GM19238 (cell line): Measurements from ENCODE around the gene PRSS38.
"Not testable (repeated sequence)": the region's sequence is repeated elsewhere in the genome, so short reads cannot be mapped to it uniquely, and the experiment has no call there.

Experiments used
- DNase-seq: peaks from one replicate; pipeline ENCODE4 v3.0.0; 2011; ENCODE audit warnings: low spot score; ENCODE audit not compliant: insufficient read length

Gene PRSS38

GRCh38 chr1:227844320-227845146 lies 29.1 kb downstream of the PRSS38 start:
- DNase-seq = no peak

DNA sequence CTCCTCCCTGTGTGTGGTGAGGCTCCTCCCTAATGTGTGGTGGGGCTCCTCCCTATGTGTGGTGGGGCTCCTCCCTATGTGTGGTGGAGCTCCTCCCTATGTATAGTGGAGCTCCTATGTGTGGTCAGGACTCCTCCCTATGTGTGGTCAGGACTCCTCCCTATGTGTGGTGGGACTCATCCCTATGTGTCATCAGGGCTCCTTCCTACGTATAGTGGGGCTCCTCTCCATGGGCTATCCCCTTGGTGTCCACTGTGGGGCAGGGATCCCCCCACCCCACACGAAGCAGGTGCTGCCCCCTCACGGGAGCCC lies 29.6 kb downstream of the PRSS38 start:
- no peak for DNase-seq

DNA sequence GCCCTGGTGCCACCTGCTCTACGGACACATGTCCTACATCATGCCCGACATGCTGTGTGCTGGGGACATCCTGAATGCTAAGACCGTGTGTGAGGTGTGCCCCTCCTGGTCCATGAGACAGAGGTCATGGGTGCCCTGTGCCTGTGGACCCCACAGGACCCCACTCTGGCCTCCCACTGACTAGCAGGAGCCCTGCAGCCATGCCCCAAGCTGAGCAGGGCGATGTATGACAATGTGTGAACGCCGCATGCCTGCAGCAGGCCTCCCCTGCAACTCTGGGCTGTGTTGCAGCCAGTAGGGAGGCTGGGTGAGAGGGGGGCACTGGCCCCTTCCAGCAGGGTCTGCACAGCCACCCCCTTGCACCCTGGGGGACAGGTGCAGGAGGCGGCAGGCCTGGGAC lies 30.0 kb downstream of the PRSS38 start:
- no peak for DNase-seq

DNA sequence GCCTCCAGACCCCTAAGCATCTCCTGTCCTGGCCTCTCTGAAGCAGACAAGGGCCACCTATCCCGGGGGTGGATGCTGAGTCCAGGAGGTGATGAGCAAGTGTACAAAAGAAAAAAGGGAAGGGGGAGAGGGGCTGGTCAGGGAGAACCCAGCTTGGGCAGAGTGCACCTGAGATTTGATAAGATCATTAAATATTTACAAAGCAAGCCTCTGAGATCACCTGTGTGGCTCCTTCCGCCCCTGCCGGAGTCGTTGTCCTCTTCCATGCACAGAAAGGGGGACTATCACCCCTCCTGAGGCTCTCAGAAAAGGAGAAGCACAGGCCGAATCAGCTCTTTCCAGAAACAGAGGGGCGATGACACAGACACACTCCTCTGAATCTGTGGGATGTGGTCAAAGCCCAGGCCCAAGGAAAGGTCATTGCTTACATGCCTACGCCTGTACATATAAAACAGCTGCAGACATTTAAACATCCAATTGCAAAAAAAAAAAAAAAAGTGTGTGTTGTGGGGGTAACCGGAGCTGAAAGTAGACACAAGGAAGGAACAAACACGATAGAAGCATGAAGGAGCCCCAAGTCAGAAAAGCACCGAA lies 30.9 kb downstream of the PRSS38 start:
- DNase-seq = no peak

DNA sequence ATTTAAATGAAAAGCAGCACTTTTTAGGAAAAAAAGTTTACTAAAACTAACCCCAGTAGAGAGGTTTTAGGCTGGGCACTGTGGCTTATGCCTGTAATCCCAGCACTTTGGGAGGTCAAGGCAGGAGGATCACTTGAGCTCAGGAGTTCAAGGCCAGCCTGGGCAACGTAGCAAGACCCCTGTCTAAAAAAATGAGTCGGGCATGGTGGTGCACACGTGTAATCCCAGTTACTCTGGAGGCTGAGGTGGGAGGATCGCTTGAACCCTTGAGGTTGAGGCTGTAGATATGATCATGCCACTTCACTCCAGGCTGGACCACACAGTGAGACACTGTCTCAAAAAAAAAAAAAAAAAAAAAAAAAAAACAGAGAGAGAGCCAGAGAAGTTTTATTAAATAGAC lies 31.6 kb downstream of the PRSS38 start:
- not testable (repeated sequence) for DNase-seq

DNA sequence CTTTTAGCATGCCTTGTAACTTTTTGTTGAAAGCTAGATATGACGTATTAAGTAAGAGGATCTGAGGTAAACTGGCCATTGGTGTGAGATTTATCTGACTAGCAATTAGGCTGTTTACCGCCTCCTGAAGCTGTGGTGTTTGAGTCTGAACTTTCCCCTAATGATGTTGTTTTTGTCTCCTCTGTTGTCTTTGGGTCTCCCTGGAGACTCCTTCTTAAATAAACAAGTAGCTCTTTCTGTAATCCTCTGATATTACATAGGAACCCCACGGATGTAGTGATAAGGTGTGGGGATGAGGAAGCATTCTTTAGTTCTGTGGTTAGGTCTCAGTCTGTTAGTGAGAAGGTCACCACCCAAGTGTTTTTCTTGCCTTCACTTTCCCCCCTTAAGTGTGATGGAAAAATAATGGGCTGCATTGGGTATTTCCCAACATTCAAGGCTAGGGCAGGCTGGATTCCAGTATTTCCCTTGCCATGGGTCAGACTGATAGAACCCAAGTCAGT lies 33.0 kb downstream of the PRSS38 start:
- DNase-seq = no peak

GRCh38 chr1:227849251-227849650 lies 33.8 kb downstream of the PRSS38 start:
- no peak for DNase-seq

GRCh38 chr1:227854189-227854588 lies 38.7 kb downstream of the PRSS38 start:
- no peak for DNase-seq

GRCh38 chr1:227855687-227856086 lies 40.2 kb downstream of the PRSS38 start:
- no peak for DNase-seq

DNA sequence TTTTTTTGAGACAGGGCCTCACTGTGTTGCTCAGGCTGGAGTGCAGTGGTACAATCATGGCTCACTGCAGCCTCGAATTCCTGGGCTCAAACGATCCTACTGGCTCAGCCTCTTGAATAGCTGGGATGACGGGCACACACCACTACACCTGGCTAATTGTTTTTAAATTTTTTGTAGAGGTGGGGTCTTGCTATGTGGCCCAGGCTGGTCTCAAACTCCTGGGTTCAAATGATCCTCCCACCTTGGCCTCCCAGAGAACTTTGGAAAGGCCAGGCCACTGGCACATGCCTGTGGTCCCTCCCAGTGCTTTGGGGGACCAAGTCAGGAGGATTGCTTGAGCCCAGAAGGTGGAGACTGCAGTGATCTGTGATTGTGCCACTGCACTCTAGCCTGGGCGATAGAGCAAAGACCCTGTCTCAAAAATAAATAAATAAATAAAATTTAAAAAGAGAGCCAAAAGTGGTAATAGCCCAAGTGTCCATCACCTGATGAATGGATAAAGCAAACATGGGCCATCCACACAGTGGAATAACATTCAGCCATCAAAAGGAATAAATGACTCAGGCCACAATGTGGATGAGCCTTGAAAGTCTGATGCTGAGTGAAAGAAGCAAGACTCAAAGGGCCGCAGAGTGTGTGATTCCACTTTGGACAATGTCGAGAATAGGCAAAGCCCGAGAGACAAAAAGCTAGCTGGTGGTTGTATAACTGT lies 40.8 kb downstream of the PRSS38 start:
- DNase-seq = no peak

GRCh38 chr1:227864882-227865281 lies 49.4 kb downstream of the PRSS38 start:
- no peak for DNase-seq

- no peak for DNase-seq
Measured at GRCh38 chr1:227869279-227869842, 53.9 kb downstream of the PRSS38 start.

- DNase-seq = no peak
Measured at GRCh38 chr1:227869851-227870305, 54.4 kb downstream of the PRSS38 start.

- no peak for DNase-seq
Measured at GRCh38 chr1:227870366-227870765, 54.9 kb downstream of the PRSS38 start.

DNA sequence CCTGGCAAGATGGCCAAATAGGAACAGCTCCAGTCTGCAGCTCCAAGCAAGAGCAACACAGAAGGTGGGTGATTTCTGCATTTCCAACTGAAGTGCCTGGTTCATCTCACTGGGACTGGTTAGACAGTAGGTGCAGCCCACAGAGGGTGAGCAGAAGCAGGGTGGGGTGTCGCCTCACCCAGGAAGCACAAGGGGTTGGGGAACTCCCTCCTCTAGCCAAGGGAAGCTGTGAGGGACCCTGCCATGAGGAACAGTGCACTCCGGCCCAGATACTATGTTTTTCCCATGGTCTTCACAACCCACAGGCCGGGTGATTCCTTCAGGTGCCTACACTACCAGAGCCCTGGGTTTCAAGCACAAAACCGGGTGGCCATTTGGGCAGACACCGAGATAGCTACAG lies 56.4 kb downstream of the PRSS38 start:
- not testable (repeated sequence) for DNase-seq

GRCh38 chr1:227877810-227878209 lies 62.3 kb downstream of the PRSS38 start:
- DNase-seq = not testable (repeated sequence)

DNA sequence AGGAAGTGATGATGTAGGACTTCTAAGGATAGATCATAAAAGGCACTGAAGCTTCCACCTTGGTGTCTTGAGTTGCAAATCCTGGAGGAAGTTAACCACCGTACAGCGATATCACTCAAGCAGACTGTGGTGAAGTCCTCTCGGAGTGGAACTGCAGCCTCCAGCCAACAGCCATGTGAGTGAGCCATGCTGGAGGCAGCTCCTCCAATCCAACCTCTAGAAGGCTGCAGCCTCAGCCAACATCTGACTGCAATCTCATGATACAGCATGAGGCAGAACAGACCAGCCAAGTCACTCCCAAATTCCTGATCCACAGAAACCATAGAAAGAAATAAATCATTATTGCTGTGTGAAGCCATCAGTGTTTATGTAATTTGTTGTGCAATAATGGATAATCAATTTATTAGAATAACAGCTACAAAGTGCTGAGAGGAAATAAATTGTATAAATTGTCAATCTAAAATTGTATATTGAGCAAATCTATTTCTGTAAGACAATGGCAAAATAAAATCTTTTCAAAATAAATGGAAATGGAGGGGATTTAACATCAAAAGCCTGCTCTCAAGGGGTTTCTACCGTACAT lies 65.0 kb downstream of the PRSS38 start:
- no peak for DNase-seq

- DNase-seq = no peak
Measured at GRCh38 chr1:227883073-227883520, 67.6 kb downstream of the PRSS38 start.

GRCh38 chr1:227883641-227884301 lies 68.3 kb downstream of the PRSS38 start:
- DNase-seq = no peak

- no peak for DNase-seq
Measured at GRCh38 chr1:227884370-227885134, 69.1 kb downstream of the PRSS38 start.
